ENCODE measurements around the gene TRHDE.

The TRHDE gene

GRCh38 chr12:72605975-72606374 lies 333.8 kb downstream of the TRHDE start:
- ChIA-PET POLR2A (ENCODE audit: low non-redundant PET) (no interaction called here), CTCF (no interaction called here)
- H3K27ac ChIP-seq, result no peak overlapping the region
- TF ChIP-seq, protein P1, sequence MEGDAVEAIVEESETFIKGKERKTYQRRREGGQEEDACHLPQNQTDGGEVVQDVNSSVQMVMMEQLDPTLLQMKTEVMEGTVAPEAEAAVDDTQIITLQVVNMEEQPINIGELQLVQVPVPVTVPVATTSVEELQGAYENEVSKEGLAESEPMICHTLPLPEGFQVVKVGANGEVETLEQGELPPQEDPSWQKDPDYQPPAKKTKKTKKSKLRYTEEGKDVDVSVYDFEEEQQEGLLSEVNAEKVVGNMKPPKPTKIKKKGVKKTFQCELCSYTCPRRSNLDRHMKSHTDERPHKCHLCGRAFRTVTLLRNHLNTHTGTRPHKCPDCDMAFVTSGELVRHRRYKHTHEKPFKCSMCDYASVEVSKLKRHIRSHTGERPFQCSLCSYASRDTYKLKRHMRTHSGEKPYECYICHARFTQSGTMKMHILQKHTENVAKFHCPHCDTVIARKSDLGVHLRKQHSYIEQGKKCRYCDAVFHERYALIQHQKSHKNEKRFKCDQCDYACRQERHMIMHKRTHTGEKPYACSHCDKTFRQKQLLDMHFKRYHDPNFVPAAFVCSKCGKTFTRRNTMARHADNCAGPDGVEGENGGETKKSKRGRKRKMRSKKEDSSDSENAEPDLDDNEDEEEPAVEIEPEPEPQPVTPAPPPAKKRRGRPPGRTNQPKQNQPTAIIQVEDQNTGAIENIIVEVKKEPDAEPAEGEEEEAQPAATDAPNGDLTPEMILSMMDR (conservative IDR thresholded peaks at IDR 0.05; ENCODE audit: low read depth), result no peak
- DNase-seq (ENCODE audit: low spot score), result no peak

- ChIA-PET POLR2A (ENCODE audit: low non-redundant PET) (no interaction called here), CTCF (no interaction called here)
- TF ChIP-seq, protein P1 (conservative IDR thresholded peaks at IDR 0.05; ENCODE audit: low read depth), result no peak
- H3K27ac ChIP-seq, result no peak overlapping the region
- no peak for DNase-seq (ENCODE audit: low spot score)
Measured at GRCh38 chr12:72610342-72610741, 338.2 kb downstream of the TRHDE start.

GRCh38 chr12:72610854-72611358 lies 338.7 kb downstream of the TRHDE start:
- no peak for DNase-seq (ENCODE audit: low spot score)
- POLR2A ChIA-PET (ENCODE audit: low non-redundant PET), result no interaction called here
- CTCF ChIA-PET, result no interaction called here
- no peak overlapping the region for H3K27ac ChIP-seq
- TF ChIP-seq, protein P1 (conservative IDR thresholded peaks at IDR 0.05; ENCODE audit: low read depth), result no peak

GRCh38 chr12:72612171-72612570 lies 340.0 kb downstream of the TRHDE start:
- ChIA-PET POLR2A (ENCODE audit: low non-redundant PET) (no interaction called here), CTCF (no interaction called here)
- DNase-seq (ENCODE audit: low spot score), result no peak
- no peak overlapping the region for H3K27ac ChIP-seq
- TF ChIP-seq, protein P1 (conservative IDR thresholded peaks at IDR 0.05; ENCODE audit: low read depth), result no peak

GRCh38 chr12:72618764-72619163 lies 346.6 kb downstream of the TRHDE start:
- no peak for DNase-seq (ENCODE audit: low spot score)
- ChIA-PET CTCF (no interaction called here), POLR2A (ENCODE audit: low non-redundant PET) (no interaction called here)
- TF ChIP-seq, protein P1 (conservative IDR thresholded peaks at IDR 0.05; ENCODE audit: low read depth), result no peak
- H3K27ac ChIP-seq, result no peak overlapping the region

- ChIA-PET POLR2A (ENCODE audit: low non-redundant PET) (no interaction called here), CTCF (no interaction called here)
- no peak for DNase-seq (ENCODE audit: low spot score)
- no peak overlapping the region for H3K27ac ChIP-seq
- TF ChIP-seq, protein P1 (conservative IDR thresholded peaks at IDR 0.05; ENCODE audit: low read depth), result no peak
Measured at GRCh38 chr12:72622556-72622955, 350.4 kb downstream of the TRHDE start.

All from RWPE1 (cell line).